ENCODE data around the gene RACGAP1. TPM values are rescaled to one million over a fixed set of nuclear protein-coding genes. Genes with fewer than 3 reads are reported as not detected.
A peak's percentile ranks its signal among the peaks of the same experiment; 100 is the strongest.

The RACGAP1 gene
- total and polyA plus RNA-seq, 2 donors (not counting 1 experiment from before 2014, with no cell fraction given) = 4.1 to 14.2 TPM

DNA sequence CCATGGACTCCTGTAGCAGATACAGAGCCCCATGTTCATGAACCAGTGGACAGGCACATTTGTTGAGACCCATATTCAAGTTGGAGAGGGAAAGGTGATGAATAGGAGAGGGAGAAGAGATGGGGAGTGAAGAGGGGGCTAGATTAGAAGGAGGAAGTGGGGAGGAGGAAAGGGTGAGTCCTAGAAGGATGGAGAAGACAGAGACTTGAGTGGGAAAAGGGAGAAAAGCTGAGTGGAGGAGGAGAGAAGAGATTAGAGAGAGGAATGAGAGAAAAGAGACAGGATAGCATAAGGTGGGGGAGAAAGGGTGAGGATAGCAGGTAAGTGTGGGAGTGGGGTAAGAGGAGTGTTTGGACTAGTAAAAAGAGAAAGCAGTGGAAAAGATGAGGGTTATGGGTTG lies 27.2 kb upstream of the RACGAP1 start:
- TF ChIP-seq EZH2 (IDR thresholded peaks at IDR 0.05; ENCODE audit: borderline replicate concordance, insufficient read depth, low read depth, low read length, poor library complexity, severe bottlenecking) = no peak
- TF ChIP-seq, protein P1, sequence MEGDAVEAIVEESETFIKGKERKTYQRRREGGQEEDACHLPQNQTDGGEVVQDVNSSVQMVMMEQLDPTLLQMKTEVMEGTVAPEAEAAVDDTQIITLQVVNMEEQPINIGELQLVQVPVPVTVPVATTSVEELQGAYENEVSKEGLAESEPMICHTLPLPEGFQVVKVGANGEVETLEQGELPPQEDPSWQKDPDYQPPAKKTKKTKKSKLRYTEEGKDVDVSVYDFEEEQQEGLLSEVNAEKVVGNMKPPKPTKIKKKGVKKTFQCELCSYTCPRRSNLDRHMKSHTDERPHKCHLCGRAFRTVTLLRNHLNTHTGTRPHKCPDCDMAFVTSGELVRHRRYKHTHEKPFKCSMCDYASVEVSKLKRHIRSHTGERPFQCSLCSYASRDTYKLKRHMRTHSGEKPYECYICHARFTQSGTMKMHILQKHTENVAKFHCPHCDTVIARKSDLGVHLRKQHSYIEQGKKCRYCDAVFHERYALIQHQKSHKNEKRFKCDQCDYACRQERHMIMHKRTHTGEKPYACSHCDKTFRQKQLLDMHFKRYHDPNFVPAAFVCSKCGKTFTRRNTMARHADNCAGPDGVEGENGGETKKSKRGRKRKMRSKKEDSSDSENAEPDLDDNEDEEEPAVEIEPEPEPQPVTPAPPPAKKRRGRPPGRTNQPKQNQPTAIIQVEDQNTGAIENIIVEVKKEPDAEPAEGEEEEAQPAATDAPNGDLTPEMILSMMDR (IDR thresholded peaks at IDR 0.05) = no peak
- Histone ChIP-seq H3K4me3 (ENCODE audit: control extremely low read depth in 1 of 5, extremely low read depth in 1 of 5, insufficient read depth in 1 of 5, low read depth in 2 of 5, low read length in 4 of 5) (no peak overlapping the region), H3K4me2 (replicated peaks; ENCODE audit: low read depth, low read length, poor library complexity, severe bottlenecking) (no peak overlapping the region), H3K27ac (ENCODE audit: low read length in 2 of 2) (no peak overlapping the region), H3K36me3 (replicated peaks in 1 of 2; ENCODE audit: control extremely low read depth in 1 of 2, control insufficient read depth in 1 of 2, extremely low read depth in 1 of 2, insufficient read depth in 2 of 2, low read length in 1 of 2) (no peaks in the 10 kb centered on the region), H4K20me1 (ENCODE audit: control insufficient read depth, insufficient read depth, low read length, poor library complexity, severe bottlenecking) (no peaks in the 10 kb centered on the region), H2AFZ (ENCODE audit: insufficient read depth, low read depth, low read length, poor library complexity, severe bottlenecking) (no peak overlapping the region), H3K27me3 (replicated peaks in 1 of 4; ENCODE audit: control extremely low read depth in 1 of 4, control insufficient read depth in 3 of 4, insufficient read depth in 4 of 4, low read length in 3 of 4) (peaks cover 0 to 48% (median 30%) of the 10 kb centered on the region in 4 experiments), H3K79me2 (ENCODE audit: control insufficient read depth, insufficient read depth, low read length) (no peaks in the 10 kb centered on the region), H3K4me1 (ENCODE audit: control insufficient read depth in 2 of 2, insufficient read depth in 2 of 2, low read length in 2 of 2) (peaks cover 18 to 22% of the 10 kb centered on the region in 2 donors), H3K9ac (ENCODE audit: low read length) (no peak overlapping the region), H3K9me3 (ENCODE audit: control extremely low read depth in 1 of 3, control insufficient read depth in 2 of 3, insufficient read depth in 1 of 3, low read length in 2 of 3) (no peaks in the 10 kb centered on the region)
- intact Hi-C loops (cut with micrococcal nuclease) = no loop called here
- Mint-ChIP-seq H3K27me3 (peaks cover 58% of the 10 kb centered on the region), H3K9me3 (ENCODE audit: insufficient read depth) (no peaks in the 10 kb centered on the region), H3K4me3 (no peak overlapping the region), H3K4me1 (peaks cover 20% of the 10 kb centered on the region), H3K27ac (no peak overlapping the region)
- no peak for DNase-seq
- no peak for ATAC-seq (ENCODE audit: low read depth)
- POLR2A ChIA-PET = no interaction called here
- CTCF ChIA-PET = interaction anchor here (0.6 to 4.8 kb wide), 2 partner anchors 84 to 123 kb away, joined by 3 to 90 read pairs; no protein-coding TSS in a partner anchor

DNA sequence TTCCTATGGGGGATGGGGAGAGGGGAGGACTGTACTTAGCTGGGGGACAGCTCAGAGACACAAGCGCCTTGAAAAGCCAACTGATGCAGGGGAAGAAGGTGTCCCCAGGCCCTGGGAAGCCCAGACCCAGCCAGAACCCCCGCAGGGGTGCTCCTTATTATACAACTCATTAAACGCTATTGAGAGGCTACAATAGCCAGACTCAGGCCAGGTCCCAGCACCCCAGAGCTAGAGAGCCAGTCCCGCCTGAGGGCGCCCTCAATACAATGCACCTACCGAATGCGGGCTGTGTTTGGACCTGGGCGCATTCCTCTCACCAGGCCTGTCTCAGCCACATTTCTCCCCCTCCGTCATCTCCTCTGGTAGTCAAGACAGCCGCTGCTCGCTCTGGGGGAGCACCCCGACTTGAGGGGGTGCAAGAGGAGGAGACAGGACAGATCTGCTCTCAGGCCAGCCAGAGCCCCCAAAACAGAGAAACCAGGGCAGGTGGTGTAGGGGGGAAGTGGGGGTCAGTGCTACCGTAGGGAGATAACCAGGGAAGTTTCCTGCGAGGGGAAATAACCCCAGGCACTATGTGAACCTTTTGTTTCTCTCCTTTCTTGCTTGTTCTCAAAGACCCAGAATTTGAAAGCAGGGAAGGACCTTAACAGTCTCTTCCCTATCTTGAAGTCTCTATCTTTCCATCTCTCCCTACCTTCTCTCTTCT lies 26.0 kb upstream of the RACGAP1 start:
- H3K9ac ChIP-seq (ENCODE audit: low read length) = no peak overlapping the region
- no peak overlapping the region for H3K4me3 Mint-ChIP-seq
- H4K20me1 ChIP-seq (ENCODE audit: control insufficient read depth, insufficient read depth, low read length, poor library complexity, severe bottlenecking) = no peaks in the 10 kb centered on the region
- TF ChIP-seq EZH2 (IDR thresholded peaks at IDR 0.05; ENCODE audit: borderline replicate concordance, insufficient read depth, low read depth, low read length, poor library complexity, severe bottlenecking) = no peak
- TF ChIP-seq, protein P1 (IDR thresholded peaks at IDR 0.05) = no peak
- H3K27me3 Mint-ChIP-seq = peaks cover 49% of the 10 kb centered on the region
- H3K4me1 Mint-ChIP-seq = peaks cover 11% of the 10 kb centered on the region
- peaks cover 7 to 11% of the 10 kb centered on the region in 2 donors for H3K4me1 ChIP-seq (ENCODE audit: control insufficient read depth in 2 of 2, insufficient read depth in 2 of 2, low read length in 2 of 2)
- H3K79me2 ChIP-seq (ENCODE audit: control insufficient read depth, insufficient read depth, low read length) = no peaks in the 10 kb centered on the region
- H3K9me3 Mint-ChIP-seq (ENCODE audit: insufficient read depth) = no peaks in the 10 kb centered on the region
- peak overlapping the region; percentile 15 for H3K4me2 ChIP-seq (replicated peaks; ENCODE audit: low read depth, low read length, poor library complexity, severe bottlenecking)
- no peak overlapping the region for H2AFZ ChIP-seq (ENCODE audit: insufficient read depth, low read depth, low read length, poor library complexity, severe bottlenecking)
- no peak overlapping the region for H3K27ac Mint-ChIP-seq
- ChIA-PET POLR2A (no interaction called here), CTCF (interaction anchor here (1.9 kb wide), 1 partner anchor 84 kb away, joined by 10 read pairs; no protein-coding TSS in a partner anchor)
- 43% methylated on average over 9 of the region's 14 CpGs for WGBS (ENCODE audit: insufficient coverage)
- intact Hi-C loops (cut with micrococcal nuclease) = no loop called here
- no peak for DNase-seq
- H3K9me3 ChIP-seq (ENCODE audit: control extremely low read depth in 1 of 3, control insufficient read depth in 2 of 3, insufficient read depth in 1 of 3, low read length in 2 of 3) = no peaks in the 10 kb centered on the region
- no peak overlapping the region for H3K27ac ChIP-seq (ENCODE audit: low read length in 2 of 2)
- H3K36me3 ChIP-seq (replicated peaks in 1 of 2; ENCODE audit: control extremely low read depth in 1 of 2, control insufficient read depth in 1 of 2, extremely low read depth in 1 of 2, insufficient read depth in 2 of 2, low read length in 1 of 2) = no peaks in the 10 kb centered on the region
- no peak overlapping the region for H3K4me3 ChIP-seq (ENCODE audit: control extremely low read depth in 1 of 5, extremely low read depth in 1 of 5, insufficient read depth in 1 of 5, low read depth in 2 of 5, low read length in 4 of 5)
- no peak for ATAC-seq (ENCODE audit: low read depth)
- H3K27me3 ChIP-seq (replicated peaks in 1 of 4; ENCODE audit: control extremely low read depth in 1 of 4, control insufficient read depth in 3 of 4, insufficient read depth in 4 of 4, low read length in 3 of 4) = peaks cover 0 to 43% (median 24%) of the 10 kb centered on the region in 4 experiments

Measured in B cell (primary cell).